GM21515 (cell line): ENCODE results near the gene MAN2A1.

Source experiments
- ATAC-seq: cut with Tn5 transposase; IDR thresholded peaks from one replicate; pipeline ENCODE4 v1.9.1; 2021; ENCODE audit not compliant: unreplicated experiment

Gene MAN2A1

GRCh38 chr5:109704282-109704952 lies 14.7 kb downstream of the MAN2A1 start:
- no peak for ATAC-seq

GRCh38 chr5:109705596-109705995 lies 15.9 kb downstream of the MAN2A1 start:
- no peak for ATAC-seq

- ATAC-seq, result no peak
Observed at GRCh38 chr5:109706095-109706494, 16.4 kb downstream of the MAN2A1 start.

DNA sequence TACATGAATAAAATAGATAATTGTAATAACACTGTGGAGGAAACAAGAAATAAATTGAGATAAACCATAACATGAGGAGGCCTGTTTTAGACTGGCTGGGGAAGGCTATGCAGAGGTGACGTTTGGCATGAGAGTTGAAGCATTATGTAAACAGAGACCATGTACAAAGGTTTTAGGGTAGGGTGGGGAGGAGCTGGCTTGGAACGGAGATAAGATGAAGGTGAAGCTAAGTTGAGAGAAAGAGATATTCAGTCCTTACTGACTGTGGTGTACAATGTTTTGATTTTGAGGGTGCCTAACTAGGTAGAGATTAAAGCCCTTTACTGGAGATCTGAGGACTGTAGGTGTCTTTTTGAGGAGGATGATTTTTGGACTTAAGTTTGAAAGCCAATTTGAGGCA lies 17.8 kb downstream of the MAN2A1 start:
- ATAC-seq, result no peak

GRCh38 chr5:109708813-109709212 lies 19.1 kb downstream of the MAN2A1 start:
- no peak for ATAC-seq

DNA sequence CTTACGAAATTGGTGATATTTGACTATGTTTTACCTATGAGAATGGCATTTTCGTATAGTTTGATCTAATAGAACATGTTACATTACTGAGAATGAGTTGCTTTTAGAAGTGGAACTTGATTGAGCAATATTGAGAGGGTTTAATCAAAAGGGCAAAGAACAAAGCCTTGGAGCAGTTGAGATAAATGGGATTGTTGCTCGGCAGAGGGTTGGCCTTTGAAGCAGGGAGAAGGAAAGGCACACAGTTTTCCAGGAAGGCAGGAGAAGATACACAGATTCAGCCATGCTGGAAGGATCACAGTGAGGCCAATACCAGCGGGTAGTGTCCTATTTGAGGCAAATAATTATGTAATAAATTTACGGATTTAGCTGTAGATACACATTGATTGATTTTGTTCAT lies 19.5 kb downstream of the MAN2A1 start:
- ATAC-seq, result no peak

GRCh38 chr5:109711673-109712072 lies 21.9 kb downstream of the MAN2A1 start:
- ATAC-seq, result no peak

DNA sequence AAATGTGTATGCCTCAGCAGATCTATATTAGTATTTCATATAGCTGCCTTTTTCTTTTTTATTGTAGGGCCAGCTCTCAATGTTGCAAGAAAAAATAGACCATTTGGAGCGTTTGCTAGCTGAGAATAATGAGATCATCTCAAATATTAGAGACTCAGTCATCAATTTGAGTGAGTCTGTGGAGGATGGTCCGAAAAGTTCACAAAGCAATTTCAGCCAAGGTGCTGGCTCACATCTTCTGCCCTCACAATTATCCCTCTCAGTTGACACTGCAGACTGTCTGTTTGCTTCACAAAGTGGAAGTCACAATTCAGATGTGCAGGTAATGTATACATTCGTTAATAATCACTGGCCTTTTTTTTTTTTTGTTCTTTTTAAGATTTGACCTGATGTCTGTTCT lies 23.7 kb downstream of the MAN2A1 start:
- no peak for ATAC-seq

DNA sequence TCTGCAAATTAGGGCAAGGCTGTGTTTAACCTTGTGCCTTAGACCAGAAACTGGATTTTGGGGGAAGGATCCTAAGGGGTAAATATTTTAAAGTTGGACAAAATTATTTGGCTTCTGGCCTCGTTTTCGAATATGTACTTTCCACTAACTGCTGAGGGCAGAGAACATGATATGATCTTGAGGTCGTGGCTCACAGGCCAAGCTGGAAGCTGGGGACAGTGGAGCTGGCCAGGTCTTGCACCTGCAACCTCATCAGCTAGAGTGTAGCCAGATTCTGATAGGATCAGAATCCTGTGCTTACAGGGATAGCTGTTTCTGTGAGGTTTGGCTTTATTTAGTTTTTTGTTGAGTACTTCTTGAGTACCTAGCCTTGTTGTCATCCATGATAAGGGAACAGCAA lies 24.9 kb downstream of the MAN2A1 start:
- no peak for ATAC-seq

DNA sequence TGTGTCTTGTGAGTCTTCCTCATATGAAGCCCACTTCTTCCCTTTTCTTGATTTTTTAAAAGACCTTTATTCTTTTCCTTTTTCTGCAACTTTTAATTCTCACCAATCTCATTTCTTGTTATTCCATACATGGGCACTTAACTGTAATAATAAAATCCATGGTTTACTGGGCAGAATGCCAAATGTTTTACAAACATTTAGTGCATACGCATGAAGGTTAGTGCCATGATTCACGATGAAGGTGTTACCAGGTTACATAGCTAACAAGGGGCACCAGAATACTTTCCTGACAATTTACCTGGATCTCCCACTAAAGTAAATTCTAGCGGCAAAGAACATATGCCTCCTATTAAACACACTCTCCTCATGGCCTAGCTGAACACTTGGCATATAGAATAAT lies 28.5 kb downstream of the MAN2A1 start:
- no peak for ATAC-seq

DNA sequence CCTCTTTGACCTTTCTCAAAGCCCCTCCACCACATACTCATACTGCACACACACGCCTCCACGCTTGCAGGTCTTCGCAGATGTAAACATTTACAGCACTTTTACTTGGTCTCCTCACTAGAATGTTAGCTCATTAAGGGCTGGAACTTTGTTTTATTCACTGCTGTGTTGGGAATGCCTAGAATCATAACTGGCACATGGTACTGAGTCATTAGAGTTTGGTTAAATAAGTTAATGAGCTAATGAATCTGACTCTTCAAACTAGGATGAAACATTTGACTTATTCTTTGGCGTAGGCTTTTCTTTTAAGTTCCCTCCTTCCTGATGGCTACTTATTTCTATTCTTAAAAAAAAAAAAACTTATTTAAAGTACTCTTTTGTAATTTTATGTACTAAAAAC lies 28.9 kb downstream of the MAN2A1 start:
- ATAC-seq, result no peak

DNA sequence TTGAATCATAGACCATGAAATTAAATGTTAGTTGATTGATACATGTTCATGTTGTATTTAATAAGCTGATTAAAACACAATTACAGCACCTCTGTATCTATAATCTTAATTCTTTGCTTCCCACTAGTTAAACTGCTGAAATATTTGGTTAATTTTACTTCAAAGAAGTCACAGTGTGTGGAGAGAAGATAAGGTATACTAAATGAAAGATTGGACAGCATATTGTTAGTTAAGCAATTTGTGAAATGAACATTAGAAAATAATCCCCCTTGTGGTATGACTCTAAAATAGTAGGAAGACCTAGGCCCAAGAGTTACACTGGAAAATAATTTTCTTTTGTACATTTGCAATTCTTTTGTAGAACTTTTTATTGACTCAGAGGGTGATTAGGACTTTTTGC lies 30.3 kb downstream of the MAN2A1 start:
- no peak for ATAC-seq

GRCh38 chr5:109721741-109722140 lies 32.0 kb downstream of the MAN2A1 start:
- no peak for ATAC-seq

DNA sequence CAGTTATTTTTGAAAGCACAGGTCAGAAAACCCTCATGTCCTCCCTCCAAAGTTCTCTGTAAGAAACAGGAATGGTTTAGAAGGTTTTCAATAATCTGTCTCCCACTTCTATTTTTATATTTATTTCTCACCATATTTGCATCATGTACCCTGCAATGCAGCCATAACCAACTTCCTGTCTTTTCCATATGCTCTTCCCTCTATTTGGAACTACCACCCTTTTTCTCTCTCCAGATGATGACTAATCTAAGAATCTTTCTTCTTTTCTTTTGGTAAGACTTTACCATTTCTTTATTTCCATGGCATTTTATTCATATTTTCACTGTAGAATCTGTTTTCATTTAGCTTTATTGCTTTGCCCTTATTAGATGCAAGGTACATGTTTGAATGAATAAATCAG lies 33.9 kb downstream of the MAN2A1 start:
- ATAC-seq, result no peak

DNA sequence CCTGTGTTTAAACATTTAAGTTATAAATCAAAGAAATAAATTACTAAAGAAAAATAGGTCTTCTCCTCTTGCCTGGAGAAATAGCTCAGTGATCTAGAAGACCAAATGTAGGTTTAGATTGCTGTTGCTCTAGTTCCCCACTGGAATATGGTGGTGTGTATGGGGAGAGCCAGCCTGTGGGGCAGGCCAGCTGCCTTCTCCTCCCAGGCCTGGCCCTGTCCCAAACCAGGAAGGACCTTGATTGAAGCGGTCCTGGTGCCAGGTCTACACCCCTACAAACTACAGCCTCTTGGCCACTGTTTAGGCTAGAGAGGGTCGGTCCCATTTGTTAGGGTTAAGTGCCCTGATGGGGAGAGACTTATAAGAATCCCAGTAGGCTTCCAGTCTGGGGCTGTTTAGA lies 35.4 kb downstream of the MAN2A1 start:
- no peak for ATAC-seq

GRCh38 chr5:109739741-109740728 lies 50.3 kb downstream of the MAN2A1 start:
- ATAC-seq, result peak; percentile 68

DNA sequence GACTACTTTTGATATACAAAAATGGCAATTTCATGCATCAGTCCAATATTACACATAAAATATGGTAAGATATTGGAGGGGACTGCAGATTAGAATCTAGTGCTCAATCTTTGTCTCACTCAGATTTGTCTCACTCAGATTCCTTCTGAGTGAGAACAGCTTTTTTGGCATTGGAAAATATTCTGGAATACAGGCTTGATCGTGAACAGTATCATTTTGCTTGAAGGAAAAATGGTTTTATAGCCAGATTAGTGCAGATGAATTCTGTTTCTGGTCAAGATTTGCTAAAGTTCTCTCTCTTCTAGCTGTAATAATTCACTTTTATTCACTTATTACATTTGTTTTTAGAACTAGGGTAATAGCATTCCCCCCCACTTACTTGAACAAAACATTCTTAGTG lies 51.2 kb downstream of the MAN2A1 start:
- ATAC-seq, result no peak

GRCh38 chr5:109741390-109741789 lies 51.7 kb downstream of the MAN2A1 start:
- ATAC-seq, result no peak

DNA sequence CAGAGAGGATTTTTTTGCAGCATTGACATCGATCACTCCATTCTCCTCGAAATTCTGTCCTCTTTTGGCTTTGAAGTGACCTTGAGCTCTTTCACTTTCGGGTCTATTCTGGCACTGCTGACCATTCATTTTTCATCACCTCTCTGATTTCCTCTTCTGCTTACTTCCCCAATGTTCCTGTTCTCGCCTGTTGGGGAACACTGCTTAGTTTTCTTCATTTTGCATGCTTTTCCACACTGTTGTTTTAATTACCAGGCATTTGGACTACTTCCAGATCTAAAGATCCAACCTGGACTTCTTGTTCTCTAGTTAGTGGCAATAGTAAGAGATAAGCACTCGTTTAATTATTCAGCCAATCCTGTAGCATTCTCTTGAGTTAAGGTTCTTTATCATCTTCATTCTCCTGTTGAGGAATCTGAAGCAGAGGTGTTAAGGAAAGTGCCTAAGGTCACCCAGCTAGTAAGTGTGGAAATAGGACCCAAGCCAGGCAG lies 53.4 kb downstream of the MAN2A1 start:
- ATAC-seq, result no peak

- no peak for ATAC-seq
Observed at GRCh38 chr5:109743770-109744212, 54.1 kb downstream of the MAN2A1 start.

GRCh38 chr5:109744261-109744660 lies 54.5 kb downstream of the MAN2A1 start:
- no peak for ATAC-seq

GRCh38 chr5:109748546-109748945 lies 58.8 kb downstream of the MAN2A1 start:
- no peak for ATAC-seq
